ENCODE data around the gene MMP28.

- TF ChIP-seq CTCF (conservative IDR thresholded peaks at IDR 0.05 in 1 of 2, IDR thresholded peaks at IDR 0.05 in 1 of 2; ENCODE audit: low read depth in 1 of 2, low read length in 2 of 2): no peak
- no peak for TF ChIP-seq EZH2 (IDR thresholded peaks at IDR 0.05; ENCODE audit: low read length, missing control alignments)
These were observed 46.8 kb upstream of the MMP28 start for GRCh38 chr17:35842239-35842638.
